Memory B cell (primary cell): ENCODE results near the gene C11orf24.
A peak's percentile ranks its signal among the peaks of the same experiment; 100 is the strongest.

Experiments used
- ATAC-seq: fragments of 150-1000 bp; cut with Tn5 transposase; 2 replicates; pipeline ENCODE4 v1.10.0; 2021; ENCODE audit warnings: low read depth, mild to moderate bottlenecking, moderate library complexity
- DNase-seq, 2 donors: peaks; one replicate each; pipeline ENCODE4 v3.0.0; 2022; ENCODE audit warnings: low spot score in 2 of 2
- H3K27ac Mint-ChIP-seq: one replicate; pipeline ENCODE4 v1.8.0; 2022; ENCODE audit warnings: mild to moderate bottlenecking, moderate library complexity, mixed read lengths
- H3K27me3 Mint-ChIP-seq: one replicate; pipeline ENCODE4 v1.8.0; 2022; ENCODE audit warnings: mixed read lengths
- H3K36me3 Mint-ChIP-seq: one replicate; pipeline ENCODE4 v1.8.0; 2022; ENCODE audit warnings: mild to moderate bottlenecking, mixed read lengths
- H3K4me1 Mint-ChIP-seq: one replicate; pipeline ENCODE4 v1.8.0; 2022; ENCODE audit warnings: mixed read lengths
- H3K4me3 Mint-ChIP-seq: one replicate; pipeline ENCODE4 v1.8.0; 2022; ENCODE audit warnings: mild to moderate bottlenecking, moderate library complexity, mixed read lengths
- H3K9me3 Mint-ChIP-seq: one replicate; pipeline ENCODE4 v1.8.0; 2022; ENCODE audit warnings: mixed read lengths

C11orf24 gene

DNA sequence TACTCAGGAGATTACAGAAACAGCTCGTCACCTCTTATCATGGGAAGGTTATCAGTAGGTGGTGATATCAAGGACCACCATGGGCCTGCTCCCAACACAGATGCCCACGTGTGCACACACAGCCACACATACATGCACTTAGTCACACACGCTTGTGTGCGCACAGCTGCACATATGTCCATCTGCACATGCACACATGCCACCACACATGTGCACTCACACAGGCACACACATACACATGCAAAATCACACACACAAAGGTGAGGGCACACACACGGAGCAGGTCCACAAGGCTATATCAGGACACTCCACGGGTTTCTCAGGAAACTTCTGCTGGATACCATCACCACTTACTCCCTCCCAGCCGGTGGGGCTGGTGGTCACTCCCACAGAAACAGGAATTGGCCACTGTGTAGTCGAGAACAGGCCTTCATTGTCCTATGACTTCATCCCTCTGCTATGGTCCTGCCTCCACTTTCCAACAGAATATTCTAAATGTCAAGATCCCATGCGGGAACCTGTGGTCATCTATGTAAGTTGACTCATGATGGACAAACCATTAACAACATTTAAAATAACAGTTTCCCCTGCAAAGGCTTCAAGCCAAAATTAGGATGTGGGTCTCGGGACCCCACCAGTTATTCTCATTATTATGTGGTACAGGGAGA is 2.2 kb downstream of the C11orf24 start:
- DNase-seq, result no peak
- Mint-ChIP-seq H3K27ac (peak overlapping the region; percentile 73), H3K36me3 (peaks cover 22% of the 10 kb centered on the region), H3K4me3 (peak overlapping the region; percentile 65), H3K27me3 (no peaks in the 10 kb centered on the region), H3K4me1 (peaks cover 58% of the 10 kb centered on the region), H3K9me3 (no peaks in the 10 kb centered on the region)
- no peak for ATAC-seq

- peaks cover 60% of the 10 kb centered on the region for H3K4me1 Mint-ChIP-seq
- peak overlapping the region; percentile 68 for H3K27ac Mint-ChIP-seq
- no peak overlapping the region for H3K4me3 Mint-ChIP-seq
- no peak for ATAC-seq
- H3K9me3 Mint-ChIP-seq, result no peaks in the 10 kb centered on the region
- no peak for DNase-seq
- H3K36me3 Mint-ChIP-seq, result peaks cover 36% of the 10 kb centered on the region
- H3K27me3 Mint-ChIP-seq, result no peaks in the 10 kb centered on the region
Observed at GRCh38 chr11:68267881-68268240, 3.9 kb downstream of the C11orf24 start.

DNA sequence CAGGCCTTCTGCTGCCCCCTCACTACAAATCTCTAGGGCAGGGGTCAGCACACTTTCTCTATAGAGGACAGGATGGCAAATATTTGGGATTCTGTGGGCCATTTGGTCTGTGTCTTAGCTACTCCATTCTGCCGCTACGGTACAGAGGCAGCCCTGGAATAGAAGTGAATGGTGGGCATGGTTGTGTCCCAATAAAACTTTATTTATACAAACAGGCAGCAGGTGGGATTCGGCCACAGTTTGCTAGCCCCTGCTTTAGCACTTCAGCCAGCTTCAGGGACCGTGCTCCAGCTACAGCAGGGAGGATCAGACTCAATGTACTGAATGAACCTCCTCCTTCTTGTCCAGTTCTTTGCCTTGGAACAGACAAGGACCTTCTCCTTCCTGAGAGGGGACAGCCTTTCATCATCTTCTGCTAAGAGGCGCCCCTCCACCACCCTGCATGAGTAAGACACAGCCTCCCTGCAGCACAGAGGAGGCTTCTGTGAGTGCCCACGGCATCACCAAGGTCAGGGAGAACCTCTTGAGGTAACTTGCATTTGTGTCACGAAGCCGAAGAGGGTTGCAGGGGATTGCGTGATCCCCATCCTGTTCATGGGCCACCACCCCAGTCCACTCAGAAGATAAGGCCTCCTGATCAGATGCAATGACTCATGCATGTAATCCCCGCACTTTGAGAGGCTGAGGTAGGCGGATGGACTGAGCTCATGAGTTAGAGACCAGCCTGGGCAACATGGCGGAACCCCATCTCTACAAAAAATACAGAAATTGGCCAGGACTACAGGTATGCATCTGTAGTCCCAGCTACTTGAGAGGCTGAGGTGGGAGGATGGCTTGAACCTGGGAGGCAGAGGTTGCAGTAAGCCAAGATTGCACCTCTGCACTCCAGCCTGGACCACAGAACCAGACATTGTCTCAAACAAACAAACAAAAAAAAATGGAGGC is 4.6 kb downstream of the C11orf24 start:
- DNase-seq (no peak), ATAC-seq (no peak)
- Mint-ChIP-seq H3K4me1 (peaks cover 57% of the 10 kb centered on the region), H3K27ac (peak overlapping the region; percentile 68), H3K4me3 (peak overlapping the region; percentile 24), H3K9me3 (no peaks in the 10 kb centered on the region), H3K36me3 (peaks cover 39% of the 10 kb centered on the region), H3K27me3 (no peaks in the 10 kb centered on the region)

DNA sequence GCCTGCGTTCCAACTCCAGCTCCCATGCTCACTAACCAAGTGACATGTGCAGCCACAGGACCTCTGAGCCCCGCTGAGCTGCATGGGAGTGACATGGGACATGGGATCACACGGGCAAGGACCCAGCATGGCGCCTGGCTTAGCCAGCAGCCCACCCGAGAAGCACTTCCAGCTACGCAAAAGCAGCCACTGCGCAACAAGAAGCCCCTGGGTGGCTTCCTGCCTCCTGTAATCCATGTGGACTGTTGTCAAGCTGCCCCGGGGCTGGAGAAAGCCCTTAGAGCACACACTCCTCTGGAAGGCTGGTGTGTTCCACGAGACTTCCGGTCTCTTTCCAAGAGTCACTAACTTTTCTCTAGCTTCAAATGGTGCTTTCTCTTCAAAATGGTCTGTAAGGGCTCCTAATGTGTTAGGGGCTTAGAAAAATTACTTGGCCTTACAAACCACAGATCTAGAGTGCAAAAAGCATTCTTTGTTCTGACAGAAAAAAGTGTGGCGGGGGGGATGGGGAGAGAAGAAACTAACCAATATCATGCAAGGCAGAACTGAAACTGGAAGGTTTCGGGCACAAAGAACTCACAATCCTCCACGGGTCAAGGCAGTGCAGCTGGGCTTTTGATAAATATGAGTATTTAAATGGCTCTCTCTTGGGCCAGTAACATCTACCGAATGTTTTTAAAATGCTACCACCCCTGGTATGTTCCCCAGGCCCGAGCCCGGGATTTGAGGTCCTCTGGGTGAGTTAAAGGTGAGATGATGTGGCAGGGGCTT is 5.5 kb downstream of the C11orf24 start:
- Mint-ChIP-seq H3K27me3 (no peaks in the 10 kb centered on the region), H3K4me1 (peaks cover 54% of the 10 kb centered on the region), H3K27ac (peak overlapping the region; percentile 68), H3K36me3 (peaks cover 41% of the 10 kb centered on the region), H3K9me3 (no peaks in the 10 kb centered on the region), H3K4me3 (peak overlapping the region; percentile 66)
- DNase-seq (peak in 1 of 2 donors; percentile 42), ATAC-seq (peak; percentile 69)

GRCh38 chr11:68264741-68265540 is 6.8 kb downstream of the C11orf24 start:
- Mint-ChIP-seq H3K4me3 (no peak overlapping the region), H3K9me3 (no peaks in the 10 kb centered on the region), H3K4me1 (peaks cover 46% of the 10 kb centered on the region), H3K27ac (no peak overlapping the region), H3K36me3 (peaks cover 43% of the 10 kb centered on the region), H3K27me3 (no peaks in the 10 kb centered on the region)
- DNase-seq (no peak), ATAC-seq (no peak)

GRCh38 chr11:68264244-68264643 is 7.5 kb downstream of the C11orf24 start:
- H3K4me1 Mint-ChIP-seq, result peaks cover 42% of the 10 kb centered on the region

DNA sequence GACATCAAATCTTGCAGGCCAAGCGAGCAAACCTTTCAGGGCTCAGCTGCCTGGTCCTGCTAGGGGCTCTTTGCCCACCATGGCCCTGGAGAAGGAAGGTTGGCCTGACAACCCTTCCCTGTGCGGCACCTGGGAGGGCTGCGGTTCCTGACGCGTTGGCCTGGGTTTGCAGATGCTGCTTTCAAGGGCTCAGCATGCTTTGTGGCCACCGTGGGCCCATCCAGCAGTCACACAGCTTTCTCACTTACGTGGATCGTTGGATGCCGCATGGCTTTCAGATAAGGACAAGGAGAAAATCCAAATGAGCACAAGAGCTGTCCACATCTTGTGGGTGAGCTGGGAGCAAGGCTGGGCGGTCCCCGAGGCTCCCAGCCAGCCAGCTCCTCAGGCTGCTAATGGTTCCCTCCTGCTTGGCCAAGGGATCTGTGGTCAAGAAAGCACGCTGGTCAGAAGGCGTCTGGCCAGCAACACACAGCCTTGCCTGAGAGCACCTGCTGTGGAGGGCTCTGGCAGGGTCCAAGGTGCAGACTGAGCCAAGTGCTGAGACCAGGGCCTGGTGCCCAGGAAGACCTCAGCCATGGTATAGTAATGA is 8.2 kb downstream of the C11orf24 start:
- H3K27ac Mint-ChIP-seq, result no peak overlapping the region
- H3K4me1 Mint-ChIP-seq, result peaks cover 36% of the 10 kb centered on the region
- ATAC-seq (no peak), DNase-seq (no peak)
- H3K9me3 Mint-ChIP-seq, result no peaks in the 10 kb centered on the region
- H3K4me3 Mint-ChIP-seq, result no peak overlapping the region
- H3K36me3 Mint-ChIP-seq, result peaks cover 33% of the 10 kb centered on the region
- H3K27me3 Mint-ChIP-seq, result no peaks in the 10 kb centered on the region

More at GRCh38 chr11:68264244-68264643, 7.5 kb downstream of the C11orf24 start:
- ATAC-seq (no peak), DNase-seq (no peak)
- H3K4me3 Mint-ChIP-seq, result no peak overlapping the region
- H3K27ac Mint-ChIP-seq, result no peak overlapping the region
- H3K36me3 Mint-ChIP-seq, result peaks cover 38% of the 10 kb centered on the region
- no peaks in the 10 kb centered on the region for H3K9me3 Mint-ChIP-seq
- no peaks in the 10 kb centered on the region for H3K27me3 Mint-ChIP-seq

- H3K4me1 Mint-ChIP-seq, result peaks cover 32% of the 10 kb centered on the region
- H3K36me3 Mint-ChIP-seq, result peaks cover 27% of the 10 kb centered on the region
- H3K27ac Mint-ChIP-seq, result no peak overlapping the region
- H3K4me3 Mint-ChIP-seq, result no peak overlapping the region
- H3K9me3 Mint-ChIP-seq, result no peaks in the 10 kb centered on the region
- DNase-seq (no peak), ATAC-seq (no peak)
- H3K27me3 Mint-ChIP-seq, result no peaks in the 10 kb centered on the region
Observed at GRCh38 chr11:68262544-68262827, 9.3 kb downstream of the C11orf24 start.

DNA sequence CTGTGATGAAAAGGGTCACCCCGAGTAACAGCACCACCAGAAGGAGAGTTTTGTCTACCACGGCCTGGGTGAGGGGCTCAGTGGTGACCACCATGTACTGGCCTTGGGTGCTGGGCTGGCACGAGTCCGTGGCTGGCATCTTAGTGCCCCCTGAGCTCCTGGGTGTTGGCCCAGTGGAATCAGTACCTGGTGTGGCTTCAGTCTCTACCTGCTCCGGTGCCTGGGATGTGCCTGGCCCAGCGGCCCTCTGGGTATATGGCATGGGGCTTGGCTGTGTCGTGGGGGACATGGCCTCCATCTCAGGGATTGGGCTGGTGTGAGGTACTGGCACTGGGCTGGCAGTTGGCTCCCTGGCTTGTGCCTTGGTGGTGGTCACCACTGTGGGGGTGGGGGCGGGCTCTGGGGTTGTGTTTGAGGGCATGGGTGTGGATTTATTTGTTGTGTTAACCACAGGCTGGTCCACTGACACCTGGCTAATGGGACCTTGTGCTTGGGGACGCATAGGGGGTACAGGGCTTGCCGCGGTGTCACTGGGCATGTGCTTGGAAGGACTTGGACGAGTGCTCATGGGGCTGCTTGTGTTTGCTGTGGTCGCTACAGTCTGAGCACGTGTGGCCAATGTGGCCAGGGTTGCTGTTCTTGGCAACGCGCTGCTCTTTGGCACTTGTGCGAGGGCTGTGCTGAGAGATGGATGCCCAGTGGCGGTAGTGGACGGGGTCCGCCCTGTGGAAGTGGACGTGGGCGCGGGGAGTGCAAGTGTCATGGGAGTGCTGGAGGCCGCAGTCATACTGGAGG is 9.8 kb downstream of the C11orf24 start:
- DNase-seq (no peak), ATAC-seq (no peak)
- Mint-ChIP-seq H3K27me3 (no peaks in the 10 kb centered on the region), H3K36me3 (peaks cover 27% of the 10 kb centered on the region), H3K4me1 (peaks cover 28% of the 10 kb centered on the region), H3K4me3 (no peak overlapping the region), H3K27ac (no peak overlapping the region), H3K9me3 (no peaks in the 10 kb centered on the region)

GRCh38 chr11:68261006-68261405 is 10.8 kb downstream of the C11orf24 start:
- DNase-seq (no peak), ATAC-seq (no peak)
- Mint-ChIP-seq H3K4me3 (no peak overlapping the region), H3K9me3 (no peaks in the 10 kb centered on the region), H3K27ac (peak overlapping the region; percentile 55), H3K27me3 (no peaks in the 10 kb centered on the region), H3K4me1 (peaks cover 22% of the 10 kb centered on the region), H3K36me3 (peaks cover 27% of the 10 kb centered on the region)

DNA sequence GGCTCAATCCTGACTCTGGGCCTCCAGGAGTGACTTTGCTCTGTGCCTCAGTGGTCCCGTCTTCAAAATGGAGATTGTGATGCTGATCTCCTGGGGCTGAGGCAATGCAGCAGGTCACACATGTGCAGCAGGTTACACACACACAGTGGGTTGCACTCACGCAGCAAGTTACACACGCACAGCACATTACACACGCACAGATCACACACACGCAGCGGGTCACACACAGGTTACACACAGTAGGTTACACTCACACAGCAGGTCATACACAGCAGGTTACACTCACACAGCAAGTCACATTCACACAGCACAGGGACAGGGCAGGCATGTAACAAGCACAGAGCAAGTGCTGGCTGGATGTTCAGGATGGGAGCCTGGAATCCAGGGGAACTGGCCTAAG is 11.3 kb downstream of the C11orf24 start:
- Mint-ChIP-seq H3K36me3 (peaks cover 27% of the 10 kb centered on the region), H3K9me3 (no peaks in the 10 kb centered on the region), H3K4me3 (no peak overlapping the region), H3K4me1 (peaks cover 22% of the 10 kb centered on the region), H3K27me3 (no peaks in the 10 kb centered on the region), H3K27ac (peak overlapping the region; percentile 55)
- no peak for ATAC-seq
- no peak for DNase-seq

DNA sequence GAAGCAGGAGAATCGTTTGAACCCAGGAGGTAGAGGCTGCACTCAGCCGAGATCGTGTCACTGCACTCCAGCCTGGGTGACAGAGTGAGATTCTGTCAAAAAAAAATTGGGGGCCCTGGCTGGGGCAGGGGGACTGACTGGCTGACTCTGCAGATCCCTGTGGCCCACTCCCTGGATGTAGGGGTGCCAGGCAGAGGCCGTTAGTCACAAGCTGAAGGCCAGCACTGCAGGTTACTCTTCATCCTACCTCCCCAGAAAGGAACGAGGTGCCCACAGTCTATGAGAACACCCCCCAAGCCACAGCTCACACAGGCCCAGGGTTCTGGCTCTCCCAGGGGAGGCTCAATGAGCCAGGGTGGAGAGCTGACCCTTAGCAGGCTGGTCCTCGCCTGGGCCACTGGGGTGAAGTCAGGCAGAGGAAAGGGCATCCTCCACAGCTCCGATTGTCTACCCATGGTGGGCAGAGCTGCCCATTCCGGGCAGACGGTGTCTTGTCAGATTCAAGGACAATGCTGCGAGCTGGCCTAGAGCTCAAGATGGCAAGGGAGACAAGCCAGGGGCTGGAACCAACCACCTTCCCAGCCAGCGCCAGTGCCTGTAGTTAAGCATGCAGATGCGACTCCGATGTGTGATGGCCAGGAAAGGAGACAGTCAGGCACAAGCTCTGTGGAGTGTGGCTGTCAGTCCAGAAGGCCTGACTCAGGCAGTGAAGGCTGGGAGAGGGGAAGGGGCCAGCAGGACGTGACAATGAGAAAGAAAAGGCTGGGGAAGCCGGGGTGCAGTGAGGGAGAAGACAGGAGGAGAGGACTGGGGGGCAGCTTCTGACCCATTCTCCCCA is 12.4 kb downstream of the C11orf24 start:
- peak overlapping the region; percentile 84 for H3K27ac Mint-ChIP-seq
- peaks cover 14% of the 10 kb centered on the region for H3K4me1 Mint-ChIP-seq
- no peaks in the 10 kb centered on the region for H3K27me3 Mint-ChIP-seq
- H3K9me3 Mint-ChIP-seq, result no peaks in the 10 kb centered on the region
- ATAC-seq, result no peak
- no peak for DNase-seq
- peaks cover 20% of the 10 kb centered on the region for H3K36me3 Mint-ChIP-seq
- H3K4me3 Mint-ChIP-seq, result no peak overlapping the region
